Measurements from ENCODE around the gene CDK2AP2.

Gene CDK2AP2

GRCh38 chr11:67524480-67524808, 16.5 kb upstream of the CDK2AP2 start:
- DNase-seq (ENCODE audit: low read depth, low spot score): no peak
- WGBS (ENCODE audit: insufficient coverage, insufficient read length): no CpG with 5 or more reads among the region's 9 CpGs
- Histone ChIP-seq H3K27me3 (ENCODE audit: control insufficient read depth, insufficient read depth, low read length) (no peaks in the 10 kb centered on the region), H3K4me1 (ENCODE audit: control insufficient read depth, insufficient read depth, low read length) (no peaks in the 10 kb centered on the region), H3K9me3 (ENCODE audit: control insufficient read depth, insufficient read depth, low read length) (no peaks in the 10 kb centered on the region), H3K27ac (ENCODE audit: low read length) (no peak overlapping the region), H3K36me3 (ENCODE audit: control insufficient read depth, insufficient read depth, low read length) (no peaks in the 10 kb centered on the region), H3K4me3 (ENCODE audit: low read length) (no peak overlapping the region)

GRCh38 chr11:67523556-67524479, 15.9 kb upstream of the CDK2AP2 start:
- H3K4me1 ChIP-seq (ENCODE audit: control insufficient read depth, insufficient read depth, low read length): no peaks in the 10 kb centered on the region
- no peak overlapping the region for H3K27ac ChIP-seq (ENCODE audit: low read length)
- H3K36me3 ChIP-seq (ENCODE audit: control insufficient read depth, insufficient read depth, low read length): no peaks in the 10 kb centered on the region
- no peaks in the 10 kb centered on the region for H3K27me3 ChIP-seq (ENCODE audit: control insufficient read depth, insufficient read depth, low read length)
- no peaks in the 10 kb centered on the region for H3K9me3 ChIP-seq (ENCODE audit: control insufficient read depth, insufficient read depth, low read length)
- no CpG with 5 or more reads among the region's 25 CpGs for WGBS (ENCODE audit: insufficient coverage, insufficient read length)
- no peak for DNase-seq (ENCODE audit: low read depth, low spot score)
- H3K4me3 ChIP-seq (ENCODE audit: low read length): no peak overlapping the region

- Histone ChIP-seq H3K36me3 (ENCODE audit: control insufficient read depth, insufficient read depth, low read length) (no peaks in the 10 kb centered on the region), H3K27me3 (ENCODE audit: control insufficient read depth, insufficient read depth, low read length) (no peaks in the 10 kb centered on the region), H3K9me3 (ENCODE audit: control insufficient read depth, insufficient read depth, low read length) (no peaks in the 10 kb centered on the region), H3K27ac (ENCODE audit: low read length) (no peak within 1 kb of the TSS), H3K4me3 (ENCODE audit: low read length) (no peak within 1 kb of the TSS), H3K4me1 (ENCODE audit: control insufficient read depth, insufficient read depth, low read length) (no peaks in the 10 kb centered on the region)
- DNase-seq (ENCODE audit: low read depth, low spot score): no peak
- WGBS (ENCODE audit: insufficient coverage, insufficient read length): no CpG with 5 or more reads among the region's 23 CpGs
Observed at GRCh38 chr11:67522844-67523555, 15.0 kb upstream of the CDK2AP2 start, which contains the start of gene CABP2. TSS of gene CABP2 (minus strand) at chr11:67523446. CDS start at chr11:67523326, 120 bp downstream.

GRCh38 chr11:67522338-67522737, 14.4 kb upstream of the CDK2AP2 start:
- H3K4me3 ChIP-seq (ENCODE audit: low read length): no peak overlapping the region
- H3K36me3 ChIP-seq (ENCODE audit: control insufficient read depth, insufficient read depth, low read length): no peaks in the 10 kb centered on the region
- H3K27me3 ChIP-seq (ENCODE audit: control insufficient read depth, insufficient read depth, low read length): no peaks in the 10 kb centered on the region
- H3K27ac ChIP-seq (ENCODE audit: low read length): no peak overlapping the region
- no peaks in the 10 kb centered on the region for H3K4me1 ChIP-seq (ENCODE audit: control insufficient read depth, insufficient read depth, low read length)
- DNase-seq (ENCODE audit: low read depth, low spot score): no peak
- no peaks in the 10 kb centered on the region for H3K9me3 ChIP-seq (ENCODE audit: control insufficient read depth, insufficient read depth, low read length)
- WGBS (ENCODE audit: insufficient coverage, insufficient read length): no CpG with 5 or more reads among the region's 15 CpGs

- Histone ChIP-seq H3K36me3 (ENCODE audit: control insufficient read depth, insufficient read depth, low read length) (no peaks in the 10 kb centered on the region), H3K27ac (ENCODE audit: low read length) (no peak overlapping the region), H3K27me3 (ENCODE audit: control insufficient read depth, insufficient read depth, low read length) (no peaks in the 10 kb centered on the region), H3K4me3 (ENCODE audit: low read length) (no peak overlapping the region), H3K4me1 (ENCODE audit: control insufficient read depth, insufficient read depth, low read length) (no peaks in the 10 kb centered on the region), H3K9me3 (ENCODE audit: control insufficient read depth, insufficient read depth, low read length) (no peaks in the 10 kb centered on the region)
- no peak for DNase-seq (ENCODE audit: low read depth, low spot score)
- WGBS (ENCODE audit: insufficient coverage, insufficient read length): no CpG with 5 or more reads among the region's 10 CpGs
Observed at GRCh38 chr11:67521924-67522323, 14.0 kb upstream of the CDK2AP2 start.

- Histone ChIP-seq H3K4me3 (ENCODE audit: low read length) (no peak overlapping the region), H3K36me3 (ENCODE audit: control insufficient read depth, insufficient read depth, low read length) (no peaks in the 10 kb centered on the region), H3K27ac (ENCODE audit: low read length) (no peak overlapping the region), H3K9me3 (ENCODE audit: control insufficient read depth, insufficient read depth, low read length) (no peaks in the 10 kb centered on the region), H3K27me3 (ENCODE audit: control insufficient read depth, insufficient read depth, low read length) (no peaks in the 10 kb centered on the region), H3K4me1 (ENCODE audit: control insufficient read depth, insufficient read depth, low read length) (no peaks in the 10 kb centered on the region)
- no CpG with 5 or more reads among the region's 16 CpGs for WGBS (ENCODE audit: insufficient coverage, insufficient read length)
- DNase-seq (ENCODE audit: low read depth, low spot score): no peak
Observed at GRCh38 chr11:67520856-67521824, 13.2 kb upstream of the CDK2AP2 start.

GRCh38 chr11:67519726-67520125, 11.8 kb upstream of the CDK2AP2 start:
- Histone ChIP-seq H3K36me3 (ENCODE audit: control insufficient read depth, insufficient read depth, low read length) (no peaks in the 10 kb centered on the region), H3K4me1 (ENCODE audit: control insufficient read depth, insufficient read depth, low read length) (no peaks in the 10 kb centered on the region), H3K4me3 (ENCODE audit: low read length) (no peak overlapping the region), H3K9me3 (ENCODE audit: control insufficient read depth, insufficient read depth, low read length) (no peaks in the 10 kb centered on the region), H3K27ac (ENCODE audit: low read length) (no peak overlapping the region), H3K27me3 (ENCODE audit: control insufficient read depth, insufficient read depth, low read length) (no peaks in the 10 kb centered on the region)
- WGBS (ENCODE audit: insufficient coverage, insufficient read length): no CpG with 5 or more reads among the region's 32 CpGs
- DNase-seq (ENCODE audit: low read depth, low spot score): no peak

GRCh38 chr11:67517784-67518552, 10.0 kb upstream of the CDK2AP2 start:
- Histone ChIP-seq H3K9me3 (ENCODE audit: control insufficient read depth, insufficient read depth, low read length) (no peaks in the 10 kb centered on the region), H3K4me3 (ENCODE audit: low read length) (no peak overlapping the region), H3K27ac (ENCODE audit: low read length) (no peak overlapping the region), H3K36me3 (ENCODE audit: control insufficient read depth, insufficient read depth, low read length) (no peaks in the 10 kb centered on the region), H3K4me1 (ENCODE audit: control insufficient read depth, insufficient read depth, low read length) (no peaks in the 10 kb centered on the region), H3K27me3 (ENCODE audit: control insufficient read depth, insufficient read depth, low read length) (no peaks in the 10 kb centered on the region)
- WGBS (ENCODE audit: insufficient coverage, insufficient read length): no CpG with 5 or more reads among the region's 10 CpGs
- DNase-seq (ENCODE audit: low read depth, low spot score): no peak

GRCh38 chr11:67516806-67517205, 8.8 kb upstream of the CDK2AP2 start:
- Histone ChIP-seq H3K27ac (ENCODE audit: low read length) (no peak overlapping the region), H3K9me3 (ENCODE audit: control insufficient read depth, insufficient read depth, low read length) (no peaks in the 10 kb centered on the region), H3K4me1 (ENCODE audit: control insufficient read depth, insufficient read depth, low read length) (no peaks in the 10 kb centered on the region), H3K27me3 (ENCODE audit: control insufficient read depth, insufficient read depth, low read length) (no peaks in the 10 kb centered on the region), H3K4me3 (ENCODE audit: low read length) (no peak overlapping the region), H3K36me3 (ENCODE audit: control insufficient read depth, insufficient read depth, low read length) (no peaks in the 10 kb centered on the region)
- DNase-seq (ENCODE audit: low read depth, low spot score): no peak
- no CpG with 5 or more reads among the region's 9 CpGs for WGBS (ENCODE audit: insufficient coverage, insufficient read length)

Measured in iPS DF 6.9 (cell line).